GM12878 (cell line): ENCODE results near the gene CLEC6A. TPM values are rescaled to one million over a fixed set of nuclear protein-coding genes. Genes with fewer than 3 reads are reported as not detected.
A peak's percentile ranks its signal among the peaks of the same experiment; 100 is the strongest.

ENCODE experiments used
- ATAC-seq: fragments of 200-7000 bp; cut with Tn5 transposase; 3 replicates; pipeline ENCODE4 v1.9.1; 2020; ENCODE audit warnings: mild to moderate bottlenecking, moderate library complexity
- BruUV-seq: library from RNA; stranded (reverse); fragments of 400-500 nt; replicated peaks from 2 replicates; lab custom pipeline; 2021; lab: Mats Ljungman, UMichigan
- CTCF ChIA-PET: fragments of 300-600 bp; sonication (Branson Sonifier 250); formaldehyde crosslinking; extraction: SDS; loops from one replicate; lab custom pipeline; 2021; ENCODE audit warnings: inconsistent platforms; lab: Yijun Ruan, JAX
- POLR2A ChIA-PET: fragments of 350-600 bp; formaldehyde crosslinking; extraction: SDS; loops from one replicate; lab custom pipeline; 2021; ENCODE audit warnings: inconsistent platforms; lab: Charles Lee
- RAD21 ChIA-PET: fragments of 300-600 bp; sonication (Branson Sonifier 250); formaldehyde crosslinking; loops from one replicate; lab custom pipeline; 2023; ENCODE audit warnings: antibody characterized with exemption; ENCODE audit not compliant: unreplicated experiment; lab: Charles Lee
- SMC1A ChIA-PET: fragments of 300-600 bp; sonication (Branson Sonifier 250); formaldehyde crosslinking; loops from one replicate; lab custom pipeline; 2023; ENCODE audit not compliant: unreplicated experiment, uncharacterized antibody; lab: Charles Lee
- DNase-seq: peaks from one replicate; pipeline ENCODE4 v3.0.0-alpha.2; 2011; ENCODE audit warnings: low read depth, low spot score
- FAIRE-seq: peaks from 3 replicates; lab custom pipeline; 2011; peaks lifted over from hg19 to GRCh38; lab: Jason Lieb, UNC
- H2AFZ ChIP-seq: 2 replicates; pipeline ENCODE4 v1.6.0; 2011; ENCODE audit warnings: low read depth, low read length, control low read depth; ENCODE audit not compliant: control insufficient read depth
- H3K27ac ChIP-seq: 2 replicates; pipeline ENCODE4 v1.5.1; 2011; ENCODE audit warnings: control low read depth; ENCODE audit not compliant: control insufficient read depth, insufficient read depth
- H3K27me3 ChIP-seq, 2 experiments: replicated peaks in 1 of 2; 2 replicates each; pipeline versions ENCODE4 v1.6.0 to v1.6.1; 2011; ENCODE audit warnings: low read length in 1 of 2; ENCODE audit not compliant: control insufficient read depth in 2 of 2, insufficient read depth in 2 of 2
- H3K36me3 ChIP-seq, 2 experiments: 2 replicates each; pipeline ENCODE4 v1.5.1; 2011; ENCODE audit warnings: low read length in 1 of 2; ENCODE audit not compliant: control insufficient read depth in 2 of 2, insufficient read depth in 2 of 2
- H3K4me1 ChIP-seq: 2 replicates; pipeline ENCODE4 v1.6.1; 2011; ENCODE audit warnings: mild to moderate bottlenecking, low read length, moderate library complexity, mixed read lengths; ENCODE audit not compliant: control insufficient read depth, insufficient read depth
- H3K4me2 ChIP-seq: 2 replicates; pipeline ENCODE4 v1.6.0; 2011; ENCODE audit warnings: control low read depth; ENCODE audit not compliant: control insufficient read depth, insufficient read depth
- H3K4me3 ChIP-seq: fragments of 200-600 bp; sonication (generic); 2 replicates; pipeline ENCODE4 v1.5.1; 2016
- H3K79me2 ChIP-seq: 2 replicates; pipeline ENCODE4 v1.6.0; 2011; ENCODE audit warnings: low read length; ENCODE audit not compliant: control insufficient read depth, insufficient read depth
- H3K9ac ChIP-seq: 2 replicates; pipeline ENCODE4 v1.8.0; 2011; ENCODE audit warnings: low read length, control low read depth, mixed read lengths; ENCODE audit not compliant: control insufficient read depth, insufficient read depth
- H3K9me3 ChIP-seq: replicated peaks from 3 replicates; pipeline ENCODE4 v1.5.1; 2011; ENCODE audit warnings: mild to moderate bottlenecking, low read length; ENCODE audit not compliant: control insufficient read depth, insufficient read depth
- H4K20me1 ChIP-seq: 2 replicates; pipeline ENCODE4 v1.6.0; 2011; ENCODE audit not compliant: control insufficient read depth, insufficient read depth
- ASH2L ChIP-seq: fragments of 300-600, 200-600 bp; sonication (generic); IDR thresholded peaks from 2 replicates; pipeline ENCODE4 v1.6.1; 2017; ENCODE audit warnings: low read depth, mild to moderate bottlenecking, borderline replicate concordance
- HDAC2 ChIP-seq: fragments of 200-600 bp; sonication (generic); IDR thresholded peaks from 2 replicates; pipeline ENCODE4 v1.6.1; 2017
- SRF ChIP-seq, 2 experiments: IDR thresholded peaks; 2 replicates each; pipeline ENCODE4 v1.6.1; 2011; ENCODE audit warnings: low read depth in 2 of 2, low read length in 2 of 2, mild to moderate bottlenecking in 1 of 2, moderate library complexity in 1 of 2
- ZNF274 ChIP-seq: IDR thresholded peaks from one replicate; pipeline ENCODE4 v1.8.0; 2011; ENCODE audit not compliant: insufficient read length, insufficient read depth
- ZZZ3 ChIP-seq: IDR thresholded peaks from 2 replicates; pipeline ENCODE4 v1.6.1; 2011; ENCODE audit warnings: low read depth; ENCODE audit not compliant: control insufficient read depth, insufficient read length
- WGBS: methylation state at CpG from one replicate; pipeline ENCODE4 v1.1.6; 2016; ENCODE audit warnings: low lambda C conversion rate; ENCODE audit not compliant: insufficient replicate concordance, insufficient coverage; ENCODE audit errors: missing lambda C conversion rate; 5-methylcytosine and 5-hydroxymethylcytosine counted together
- in situ Hi-C: fragments of 300-500 bp; cut with MboI; formaldehyde crosslinking; loops from 9 replicates; pipeline ENCODE4 v1.14.3; 2018; ENCODE audit warnings: mixed read lengths
- intact Hi-C: fragments of 100-400 bp; cut with micrococcal nuclease; formaldehyde crosslinking; loops from one replicate; pipeline ENCODE4 v1.14.2; 2022; ENCODE audit not compliant: unreplicated experiment
- polyA plus RNA-seq, 11 experiments: library from polyadenylated mRNA; depleted of rRNA in 4 of 11; unstranded in 6 of 11; stranded (reverse) in 5 of 11; fragments of >200 nt; fragmentation: Nextera tagmentation in 4 of 11; fragmentation: Illumina TruSeq in 1 of 11; extraction: Ambion mirVana in 4 of 11; extraction: Trizol in 1 of 11; gene quantifications; 1 replicate in 1 of 11; 2 replicates in 10 of 11; pipeline versions ENCODE4 v1.2.1 to v1.2.3, GENCODE V29; 2011 to 2016; ENCODE audit warnings: inconsistent platforms in 2 of 11, missing spikeins in 2 of 11, low read depth in 1 of 11
- total RNA-seq, 4 experiments: library from RNA; depleted of rRNA in 3 of 4; stranded (reverse); fragments of >200 nt in 3 of 4; fragmentation: Illumina TruSeq in 1 of 4; extraction: Trizol in 1 of 4; gene quantifications; 2 replicates each; pipeline versions ENCODE4 v1.2.1 to v1.2.3, GENCODE V29; 2013 to 2021

Gene CLEC6A
- total and polyA plus RNA-seq, 10 of the 15 experiments (the other 5 are each of a cell fraction or from before 2014, with no cell fraction given) = not detected

- ATAC-seq (no peak), FAIRE-seq (no peak), DNase-seq (no peak)
- intact Hi-C loops (no loop called here), in situ Hi-C loops (no loop called here)
- H4K20me1 ChIP-seq = no peaks in the 10 kb centered on the region
- H3K4me2 ChIP-seq = no peak overlapping the region
- TF ChIP-seq ZNF274 = no peak
- TF ChIP-seq ASH2L = no peak
- no peak for TF ChIP-seq HDAC2
- BruUV-seq = no TSS peak
- no peaks in the 10 kb centered on the region for H3K36me3 ChIP-seq
- no peaks in the 10 kb centered on the region; a peak in 1 of 4 replicates for H3K27me3 ChIP-seq
- ChIA-PET CTCF (interaction anchor here (0.6 kb wide), 1 partner anchor 633 kb away, joined by 3 read pairs; the partner anchor contains the start of gene A2M), RAD21 (no interaction called here), POLR2A (no interaction called here), SMC1A (no interaction called here)
- no peaks in the 10 kb centered on the region for H3K4me1 ChIP-seq
- H3K27ac ChIP-seq = no peak overlapping the region
- no peak overlapping the region for H2AFZ ChIP-seq
- no peaks in the 10 kb centered on the region for H3K79me2 ChIP-seq
- H3K4me3 ChIP-seq = no peak overlapping the region
- no peaks in the 10 kb centered on the region for H3K9me3 ChIP-seq
- WGBS = 78% methylated on average over 2 of the region's 2 CpGs
- no peak overlapping the region for H3K9ac ChIP-seq
These were observed 26.9 kb downstream of the CLEC6A start for GRCh38 chr12:8482571-8483061.

GRCh38 chr12:8483079-8483478, 27.3 kb downstream of the CLEC6A start:
- BruUV-seq = no TSS peak
- intact Hi-C loops = no loop called here
- ChIA-PET CTCF (no interaction called here), RAD21 (no interaction called here), SMC1A (no interaction called here), POLR2A (no interaction called here)
- no peak for ATAC-seq
- no peaks in the 10 kb centered on the region for H4K20me1 ChIP-seq
- DNase-seq = no peak
- no peaks in the 10 kb centered on the region for H3K36me3 ChIP-seq
- H3K9ac ChIP-seq = no peak overlapping the region
- in situ Hi-C loops = no loop called here
- peak; percentile 64 to 73; a peak in 3 of 4 replicates for TF ChIP-seq SRF (IDR thresholded peaks at IDR 0.05; ENCODE audit: low read depth in 2 of 2, low read length in 2 of 2)
- TF ChIP-seq ZZZ3 = no peak
- H3K4me3 ChIP-seq = no peak overlapping the region
- H3K79me2 ChIP-seq = no peaks in the 10 kb centered on the region
- no peak overlapping the region for H3K4me2 ChIP-seq
- H3K27ac ChIP-seq = no peak overlapping the region
- H3K27me3 ChIP-seq = no peaks in the 10 kb centered on the region; a peak in 1 of 4 replicates
- no peaks in the 10 kb centered on the region for H3K9me3 ChIP-seq
- H3K4me1 ChIP-seq = no peaks in the 10 kb centered on the region
- no peak overlapping the region for H2AFZ ChIP-seq
- FAIRE-seq = no peak
